NCI-H748 (cell line): ENCODE results near the gene ITPR1.
"Not testable (repeated sequence)": the region's sequence is repeated elsewhere in the genome, so short reads cannot be mapped to it uniquely, and the experiment has no call there.

ENCODE experiments used
- DNase-seq: peaks from one replicate; lab custom pipeline; 2025; ENCODE audit not compliant: unreplicated experiment; lab: John Stamatoyannopoulos, UW

Gene ITPR1

GRCh38 chr3:4753073-4753691 lies 260.0 kb downstream of the ITPR1 start:
- no peak for DNase-seq

DNA sequence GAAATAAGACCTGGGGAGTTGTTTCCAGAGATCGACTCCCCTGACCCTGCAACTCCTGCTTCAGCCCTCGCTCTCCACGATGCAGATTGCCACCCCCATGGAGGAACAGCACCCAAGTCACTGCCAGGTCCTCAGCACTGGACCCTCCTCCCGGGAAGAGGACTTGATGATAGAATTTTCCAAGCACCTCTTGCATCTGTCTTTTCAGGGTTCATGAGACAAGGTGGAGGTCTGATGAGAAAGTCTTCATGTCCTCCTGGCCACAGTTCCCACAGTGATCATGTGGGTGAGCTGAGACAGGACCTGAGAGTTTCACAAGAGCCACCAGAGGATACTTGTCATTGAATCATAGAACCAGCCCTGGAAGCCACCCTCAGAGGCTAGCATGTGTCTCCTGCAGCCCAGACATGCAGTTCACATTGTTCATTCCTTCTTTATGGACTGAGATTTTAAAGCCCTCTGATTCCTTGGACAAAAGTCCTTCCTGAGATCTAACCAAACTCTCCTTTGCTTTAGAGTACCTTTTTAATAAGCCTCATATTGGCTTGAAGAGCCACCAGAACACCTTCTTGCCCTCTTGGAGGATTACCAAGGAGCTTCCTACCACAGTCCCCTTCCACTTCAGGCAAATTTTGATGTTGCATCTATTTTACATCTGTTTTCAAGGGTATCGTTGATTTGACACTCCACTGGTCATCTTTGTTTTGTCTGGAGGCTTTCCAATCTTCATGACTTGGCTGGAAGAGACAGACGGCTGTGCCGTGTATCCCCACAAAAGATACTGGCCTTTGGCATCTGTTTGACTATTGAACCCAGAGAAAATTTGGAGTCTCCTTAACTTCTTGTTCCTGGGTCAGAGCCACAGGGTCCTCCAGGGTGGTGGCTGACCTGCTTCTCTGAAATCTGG lies 261.3 kb downstream of the ITPR1 start:
- DNase-seq: no peak

DNA sequence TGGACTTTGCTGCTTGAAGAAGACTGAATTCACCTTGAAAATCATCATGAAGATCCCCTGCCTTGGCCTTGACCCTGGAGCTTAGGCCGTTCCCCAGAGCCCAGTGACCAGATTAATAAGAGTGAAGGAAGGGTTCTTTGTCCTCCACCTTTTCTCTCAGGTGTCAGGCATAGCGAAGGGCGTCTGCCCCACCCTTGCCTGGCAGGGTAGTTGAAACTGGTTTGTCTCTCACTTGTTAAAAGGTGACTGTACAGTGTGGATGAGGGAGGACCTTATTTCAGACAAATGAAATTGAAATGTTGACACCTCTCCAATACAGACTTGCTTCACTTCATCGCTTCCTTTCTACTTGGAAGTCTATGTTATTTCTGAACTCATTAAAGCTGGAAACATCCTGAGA lies 262.4 kb downstream of the ITPR1 start:
- no peak for DNase-seq

DNA sequence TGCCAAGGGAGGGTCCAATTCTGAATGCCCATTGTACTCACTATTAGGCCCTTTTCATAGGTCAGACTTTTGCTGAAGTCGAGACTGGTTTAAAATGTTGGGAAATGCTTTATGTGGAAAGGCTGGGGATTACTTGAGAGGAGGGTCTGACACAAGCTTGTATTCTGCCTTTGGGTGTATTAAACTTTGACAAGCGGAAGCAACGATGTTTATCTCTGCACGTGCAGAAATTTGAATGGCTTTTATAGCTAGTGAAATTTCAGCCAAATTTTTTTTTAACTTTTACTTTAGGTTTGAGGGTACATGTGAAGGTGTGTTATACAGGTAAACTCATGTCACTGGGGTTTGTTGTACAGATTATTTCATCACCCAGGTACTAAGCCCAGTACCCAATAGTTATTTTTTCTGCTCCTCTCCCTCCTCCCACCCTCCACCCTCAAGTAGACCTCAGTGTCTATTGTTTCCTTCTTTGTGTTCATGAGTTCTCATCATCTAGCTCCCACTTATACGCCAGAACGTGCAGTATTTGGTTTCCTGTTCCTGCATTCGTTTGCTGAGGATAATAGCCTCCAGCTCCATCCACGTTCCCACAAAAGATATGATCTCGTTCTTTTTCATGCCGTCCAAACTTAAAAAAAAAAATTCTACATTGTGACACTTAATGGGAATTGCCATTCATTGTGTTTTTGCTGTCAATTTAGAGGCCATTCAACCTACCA lies 263.1 kb downstream of the ITPR1 start:
- no peak for DNase-seq

DNA sequence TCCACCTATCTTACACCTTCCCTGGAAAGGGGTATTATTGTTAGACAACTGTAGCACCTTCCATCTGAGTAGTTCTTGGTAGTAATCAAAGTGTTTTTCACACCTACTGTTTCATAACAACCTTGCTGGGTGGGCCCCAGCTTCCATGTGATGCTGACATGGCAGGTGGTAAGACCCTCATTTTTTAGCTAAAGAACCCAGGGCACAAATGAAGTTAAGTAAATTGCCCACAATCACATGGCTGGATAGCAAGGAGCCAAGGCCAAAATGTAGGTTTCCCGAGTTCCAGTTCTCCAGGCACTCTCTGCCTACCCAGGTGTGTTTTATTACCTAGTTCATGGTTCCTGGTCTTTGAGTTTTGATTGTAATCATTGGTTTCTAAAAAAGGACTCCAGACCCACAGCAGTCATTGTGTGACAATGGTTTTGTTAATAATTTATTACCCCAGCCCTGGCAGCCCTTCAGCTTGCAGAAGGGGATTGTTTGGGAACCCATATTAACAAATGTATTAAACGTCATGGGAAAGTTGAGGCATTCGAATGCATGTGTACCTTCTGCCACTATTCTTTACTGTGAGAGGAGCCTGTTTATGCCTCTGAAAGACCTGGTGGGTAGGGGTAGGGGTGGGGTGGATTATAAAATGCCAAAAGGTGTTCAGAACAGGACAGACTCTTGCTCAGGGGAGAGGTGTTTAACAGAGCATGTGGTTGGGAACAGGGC lies 263.9 kb downstream of the ITPR1 start:
- no peak for DNase-seq

GRCh38 chr3:4757575-4758248 lies 264.6 kb downstream of the ITPR1 start:
- no peak for DNase-seq

- DNase-seq: no peak
Measured at GRCh38 chr3:4758249-4758860, 265.2 kb downstream of the ITPR1 start.

DNA sequence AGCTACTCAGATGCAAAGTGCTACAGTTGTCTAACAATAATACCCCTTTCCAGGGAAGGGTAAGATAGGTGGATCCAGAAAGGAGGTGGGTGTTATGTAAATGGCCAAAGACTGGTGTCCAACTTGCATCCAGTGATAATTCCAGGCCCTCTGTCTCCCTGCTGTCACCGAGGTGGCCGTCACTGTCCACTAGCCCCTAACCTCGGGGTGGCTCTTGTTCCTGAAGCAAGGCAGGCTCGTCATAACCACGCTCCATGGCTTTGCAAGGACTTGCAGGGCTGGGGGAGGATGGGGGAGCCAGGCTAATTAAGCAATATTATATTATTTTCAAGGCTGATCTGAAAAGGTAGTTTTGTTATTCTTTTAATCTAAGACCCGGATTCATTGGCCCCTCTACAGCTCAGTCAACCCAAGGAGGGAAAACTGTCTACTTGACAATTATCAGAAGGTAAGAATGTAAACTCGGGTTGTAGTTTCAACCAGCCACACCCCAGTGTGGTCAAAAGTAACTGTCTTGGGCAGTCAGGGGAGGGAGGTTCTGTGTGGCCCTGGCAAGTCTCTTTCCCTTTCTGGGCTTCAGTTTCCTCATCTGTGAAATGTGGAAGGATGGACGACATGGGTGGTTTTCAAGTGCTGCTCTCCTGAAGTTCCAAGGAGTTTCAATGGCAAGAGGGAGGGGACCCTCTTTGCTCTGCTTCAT lies 266.0 kb downstream of the ITPR1 start:
- DNase-seq: no peak

DNA sequence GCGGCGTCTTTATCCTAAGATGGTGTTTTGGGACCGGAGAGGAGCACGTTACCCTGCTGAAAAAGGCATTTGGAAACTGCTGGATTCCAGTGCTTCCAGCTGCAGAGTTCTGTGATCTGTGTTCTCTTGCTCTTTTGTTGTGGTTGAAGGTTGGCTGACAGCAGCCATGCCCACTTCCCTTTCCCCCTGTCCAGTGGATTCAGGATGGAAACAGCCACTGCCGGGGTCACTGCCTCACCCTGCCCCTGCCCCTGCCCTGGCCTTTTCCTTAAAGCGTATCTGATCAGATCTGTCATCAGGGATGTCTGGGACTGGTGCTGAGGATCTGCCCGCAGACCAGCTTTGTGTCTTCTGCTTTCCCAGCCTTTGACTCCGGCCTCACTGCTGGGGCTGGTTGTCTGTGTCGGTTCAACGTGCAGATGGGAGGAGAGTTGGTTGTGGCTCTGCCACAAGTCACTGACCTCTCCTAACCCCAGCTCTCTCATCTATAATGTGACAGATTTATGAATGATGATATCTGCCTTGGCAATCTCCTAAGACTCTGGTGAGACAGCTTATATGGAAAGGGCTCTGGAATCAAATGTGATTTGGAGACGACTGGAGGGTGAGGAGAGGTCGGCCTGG lies 266.7 kb downstream of the ITPR1 start:
- no peak for DNase-seq

DNA sequence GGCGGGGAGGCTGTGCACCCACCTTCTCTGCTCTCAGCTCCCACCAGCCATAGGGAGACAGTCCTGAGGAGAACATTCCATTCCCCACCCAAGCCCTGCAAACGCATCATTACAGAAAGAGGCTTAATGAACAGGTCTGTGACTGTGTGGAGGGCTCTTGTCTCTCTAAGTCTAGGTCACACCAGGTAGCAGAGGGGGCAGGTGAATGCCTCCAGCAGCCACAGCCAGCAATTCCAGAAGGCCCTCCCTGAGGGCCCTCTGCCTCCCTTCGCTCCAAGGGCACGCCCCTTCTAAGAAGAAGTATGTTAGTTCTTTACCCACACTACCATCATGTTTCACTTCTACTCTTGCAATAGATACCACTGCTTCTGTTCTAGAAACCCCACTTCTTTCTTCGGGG lies 268.6 kb downstream of the ITPR1 start:
- no peak for DNase-seq

DNA sequence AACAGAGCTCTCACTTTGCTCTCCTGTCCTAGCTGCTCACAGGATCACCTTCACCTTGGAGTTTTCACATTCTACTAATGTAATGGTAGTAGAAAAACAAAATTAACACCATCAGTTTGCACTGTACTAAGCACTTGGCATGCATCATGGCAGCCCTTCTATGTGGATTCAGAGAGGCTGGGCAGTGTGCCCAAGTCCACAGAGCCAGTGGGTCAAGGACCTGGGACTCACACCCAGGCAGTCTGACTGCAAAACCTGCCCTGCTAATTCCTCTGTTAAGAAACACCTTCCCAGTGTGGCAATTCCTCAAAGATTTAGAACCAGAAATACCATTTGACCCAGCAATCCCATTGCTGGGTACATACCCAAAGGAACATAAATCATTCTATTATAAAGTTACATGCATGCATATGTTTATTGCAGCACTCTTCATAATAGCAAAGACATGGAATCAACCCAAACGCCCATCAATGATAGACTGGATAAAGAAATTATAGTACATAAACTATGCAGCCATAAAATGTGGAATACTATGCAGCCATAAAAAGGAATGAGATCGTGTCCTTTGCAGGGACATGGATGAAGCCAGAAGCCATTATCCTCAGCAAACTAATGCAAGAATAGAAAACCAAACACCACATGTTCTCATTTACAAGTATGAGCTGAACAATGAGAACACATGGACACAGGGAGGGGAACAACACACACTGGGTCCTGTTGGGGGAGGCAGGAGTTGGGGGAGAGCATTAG lies 269.5 kb downstream of the ITPR1 start:
- not testable (repeated sequence) for DNase-seq

- no peak for DNase-seq
Measured at GRCh38 chr3:4763604-4764247, 270.6 kb downstream of the ITPR1 start.

GRCh38 chr3:4765212-4765611 lies 272.1 kb downstream of the ITPR1 start:
- DNase-seq: no peak

- no peak for DNase-seq
Measured at GRCh38 chr3:4766263-4766662, 273.1 kb downstream of the ITPR1 start.

DNA sequence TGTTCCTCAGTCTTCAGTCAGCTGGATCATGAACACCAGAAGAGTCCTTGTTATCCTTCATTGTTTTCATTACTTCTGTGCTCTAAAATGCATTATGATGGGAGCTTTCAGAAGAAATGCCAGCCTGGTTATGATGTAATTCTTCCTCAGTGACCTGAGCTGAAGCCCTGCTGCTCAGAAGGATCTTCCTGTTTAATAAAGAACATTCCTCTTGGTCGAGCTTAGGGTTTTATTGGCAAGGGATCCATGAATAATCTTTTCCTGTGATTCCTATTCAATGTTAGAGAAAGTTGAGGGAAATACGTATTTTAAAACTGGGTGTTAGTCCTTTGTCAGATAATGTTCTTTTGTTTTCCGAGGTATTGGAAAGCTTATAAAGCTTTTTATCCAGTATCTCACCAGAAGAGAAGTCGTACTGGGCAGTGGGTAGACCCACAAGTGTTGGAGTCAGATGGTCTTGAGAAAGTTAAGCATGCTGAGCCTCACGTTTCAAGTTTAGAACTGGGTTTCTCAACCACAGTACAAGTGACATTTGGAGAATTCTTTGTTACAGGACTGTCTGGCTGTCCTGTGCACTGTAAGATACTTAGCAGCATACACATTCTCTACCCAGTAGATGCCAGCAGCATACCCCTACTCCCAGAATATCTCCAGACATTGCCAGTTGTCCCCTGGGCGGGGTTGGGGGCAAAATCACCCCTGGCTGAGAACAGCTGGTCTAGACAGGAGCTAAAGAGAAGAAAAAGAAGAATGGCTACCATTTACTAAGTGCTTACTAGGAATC lies 273.8 kb downstream of the ITPR1 start:
- no peak for DNase-seq

DNA sequence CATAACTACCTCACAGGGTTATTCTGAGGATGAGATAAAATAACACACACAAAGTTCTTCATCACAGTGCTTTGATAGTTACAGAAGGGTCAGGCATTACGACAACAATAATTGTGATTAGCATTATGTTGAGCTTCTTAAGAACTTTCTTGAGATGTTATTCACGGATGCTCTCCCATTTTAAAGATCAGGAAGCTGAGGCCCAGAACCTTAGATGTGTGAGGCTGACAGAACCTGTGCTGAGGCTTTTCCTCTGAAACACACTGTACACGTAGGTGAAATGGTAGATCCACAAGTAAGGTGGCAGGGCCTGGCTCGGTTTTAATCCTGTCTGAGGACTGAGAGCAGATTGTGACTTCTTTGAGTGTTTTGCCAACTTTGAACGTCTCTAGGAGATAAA lies 274.9 kb downstream of the ITPR1 start:
- DNase-seq: no peak

GRCh38 chr3:4768521-4768920 lies 275.4 kb downstream of the ITPR1 start:
- no peak for DNase-seq
